ENCODE data around the gene DNAJC4. TPM values are rescaled to one million over a fixed set of nuclear protein-coding genes. Genes with fewer than 3 reads are reported as not detected.

DNAJC4 gene, protein sequence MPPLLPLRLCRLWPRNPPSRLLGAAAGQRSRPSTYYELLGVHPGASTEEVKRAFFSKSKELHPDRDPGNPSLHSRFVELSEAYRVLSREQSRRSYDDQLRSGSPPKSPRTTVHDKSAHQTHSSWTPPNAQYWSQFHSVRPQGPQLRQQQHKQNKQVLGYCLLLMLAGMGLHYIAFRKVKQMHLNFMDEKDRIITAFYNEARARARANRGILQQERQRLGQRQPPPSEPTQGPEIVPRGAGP
- 9.9 and 12.9 TPM in 2 replicates for total RNA-seq

DNA sequence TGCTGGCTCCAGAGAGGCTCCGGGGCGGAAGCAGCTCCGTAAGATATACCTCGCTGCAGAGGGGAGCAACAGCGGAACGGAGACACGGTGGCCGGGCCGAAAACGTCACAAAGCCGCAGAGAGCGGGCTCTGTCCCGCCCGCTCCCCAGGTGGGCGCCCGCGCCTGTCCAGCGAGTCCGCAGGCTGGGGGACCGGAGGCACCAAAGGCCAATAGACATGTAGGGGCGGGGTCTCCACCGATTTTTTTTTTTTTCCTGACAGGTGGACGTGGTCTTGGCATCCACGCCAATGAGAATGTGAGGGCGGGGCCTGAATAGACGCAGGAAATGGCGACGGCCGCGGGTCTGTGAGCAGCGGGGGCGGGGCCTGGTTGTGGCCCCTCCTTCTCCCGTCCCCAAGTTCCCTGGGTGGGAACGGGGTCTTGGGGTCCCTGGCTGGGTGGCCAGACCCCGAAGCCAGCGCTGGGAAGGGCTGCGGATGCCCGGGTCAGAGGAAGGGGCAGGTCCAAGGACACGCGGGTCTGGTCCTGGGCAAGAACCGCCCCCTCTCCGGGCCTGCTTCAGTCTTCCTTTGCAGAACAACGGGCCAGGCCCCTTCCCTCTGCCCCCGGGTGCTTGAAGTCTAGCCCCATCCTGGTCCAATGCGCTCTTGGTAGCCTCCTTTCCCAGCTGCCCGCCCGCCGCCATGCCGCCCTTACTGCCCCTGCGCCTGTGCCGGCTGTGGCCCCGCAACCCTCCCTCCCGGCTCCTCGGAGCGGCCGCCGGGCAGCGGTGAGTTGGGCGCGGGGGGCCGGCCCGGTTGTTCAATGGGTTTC, at the start of gene DNAJC4:
TSS of gene DNAJC4 (plus strand) at position 378 of the 814 bp plus-strand sequence. CDS start at position 685, 307 bp downstream.

DNA sequence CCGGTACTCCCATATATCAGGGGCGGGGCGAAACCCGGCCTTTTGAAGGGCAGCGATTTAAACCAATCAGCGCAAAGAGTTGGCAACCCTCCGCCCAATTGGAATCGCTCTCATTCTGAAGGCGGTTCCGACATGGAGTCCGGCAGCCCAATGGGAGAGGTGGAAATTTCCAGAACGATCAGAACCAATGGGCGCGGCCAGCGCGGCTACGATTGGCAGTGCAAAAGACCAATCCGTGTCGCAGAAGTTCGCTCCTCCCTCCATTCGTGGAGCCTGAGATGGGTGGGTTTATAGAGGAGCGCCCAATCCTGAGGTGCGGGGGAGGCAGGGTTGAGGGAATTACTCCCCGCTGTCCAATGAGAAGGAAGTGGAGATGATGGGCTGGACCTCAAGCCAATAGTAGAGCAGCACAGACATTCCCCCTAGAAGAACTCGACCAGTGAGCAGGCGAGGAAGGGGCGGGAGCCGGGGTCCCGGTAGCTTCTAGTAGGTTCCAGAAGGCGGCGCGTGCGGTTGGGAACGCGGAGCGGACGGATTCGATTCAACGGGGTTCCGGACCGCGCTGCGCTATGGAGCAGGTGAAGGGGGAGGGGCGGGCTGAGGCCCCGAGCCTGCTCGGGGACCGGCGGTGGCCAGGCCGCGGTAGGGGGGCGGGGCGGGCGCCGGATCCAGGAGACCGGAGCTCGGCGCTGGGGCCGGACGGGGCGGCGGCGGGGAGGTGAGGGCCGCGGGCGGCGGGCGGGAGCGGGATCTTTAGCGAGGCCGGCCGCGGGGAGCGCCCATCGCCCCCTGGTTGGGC, 44.5 kb upstream of the DNAJC4 start, which contains the start of gene STIP1:
TSS of gene STIP1 (plus strand) at position 479 of the 799 bp plus-strand sequence. CDS start at position 570, 91 bp downstream.

DNA sequence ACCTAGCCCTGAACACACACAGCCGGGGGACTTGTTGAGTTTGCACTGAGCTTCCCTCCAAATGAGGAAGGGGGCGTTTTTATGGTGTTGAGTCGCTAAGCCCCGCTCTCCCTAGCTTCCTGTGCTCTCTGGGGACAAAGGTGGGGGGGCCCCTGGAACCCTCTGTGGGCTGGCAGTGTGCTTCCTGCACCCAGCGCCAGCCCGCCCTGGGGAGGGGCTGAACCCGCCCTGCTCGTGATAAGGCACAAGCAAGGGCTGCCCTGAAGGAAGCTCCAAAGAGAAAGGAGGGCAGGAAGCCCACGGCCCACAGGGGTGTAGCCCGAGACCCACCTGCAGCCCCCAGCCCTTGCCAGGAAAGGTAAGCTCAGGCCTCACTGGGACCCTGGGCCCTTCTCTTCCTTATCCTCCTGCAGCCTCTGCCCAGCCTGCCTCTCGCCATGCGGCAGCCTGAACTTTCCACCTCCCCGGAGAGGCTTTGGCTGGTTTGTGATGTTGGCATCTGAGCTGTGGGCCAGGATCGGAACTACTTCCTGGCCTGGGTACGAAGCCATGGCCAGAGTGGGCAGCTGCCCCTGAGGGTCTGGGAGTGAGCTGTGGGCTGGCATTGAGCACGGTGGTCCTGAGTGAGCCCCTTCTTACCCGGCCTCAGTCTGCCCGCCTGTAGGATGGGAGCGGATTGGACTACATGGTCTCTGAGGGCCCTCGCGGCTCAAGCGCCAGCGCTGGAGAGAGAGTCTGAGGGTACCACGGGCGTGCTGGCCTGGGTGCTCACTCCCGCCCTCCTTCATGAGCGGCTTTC, 23.7 kb upstream of the DNAJC4 start, which contains the start of gene FERMT3:
TSS of gene FERMT3 (plus strand) at position 265 of the 799 bp plus-strand sequence. CDS start 644 bp downstream, outside the sequence.

DNA sequence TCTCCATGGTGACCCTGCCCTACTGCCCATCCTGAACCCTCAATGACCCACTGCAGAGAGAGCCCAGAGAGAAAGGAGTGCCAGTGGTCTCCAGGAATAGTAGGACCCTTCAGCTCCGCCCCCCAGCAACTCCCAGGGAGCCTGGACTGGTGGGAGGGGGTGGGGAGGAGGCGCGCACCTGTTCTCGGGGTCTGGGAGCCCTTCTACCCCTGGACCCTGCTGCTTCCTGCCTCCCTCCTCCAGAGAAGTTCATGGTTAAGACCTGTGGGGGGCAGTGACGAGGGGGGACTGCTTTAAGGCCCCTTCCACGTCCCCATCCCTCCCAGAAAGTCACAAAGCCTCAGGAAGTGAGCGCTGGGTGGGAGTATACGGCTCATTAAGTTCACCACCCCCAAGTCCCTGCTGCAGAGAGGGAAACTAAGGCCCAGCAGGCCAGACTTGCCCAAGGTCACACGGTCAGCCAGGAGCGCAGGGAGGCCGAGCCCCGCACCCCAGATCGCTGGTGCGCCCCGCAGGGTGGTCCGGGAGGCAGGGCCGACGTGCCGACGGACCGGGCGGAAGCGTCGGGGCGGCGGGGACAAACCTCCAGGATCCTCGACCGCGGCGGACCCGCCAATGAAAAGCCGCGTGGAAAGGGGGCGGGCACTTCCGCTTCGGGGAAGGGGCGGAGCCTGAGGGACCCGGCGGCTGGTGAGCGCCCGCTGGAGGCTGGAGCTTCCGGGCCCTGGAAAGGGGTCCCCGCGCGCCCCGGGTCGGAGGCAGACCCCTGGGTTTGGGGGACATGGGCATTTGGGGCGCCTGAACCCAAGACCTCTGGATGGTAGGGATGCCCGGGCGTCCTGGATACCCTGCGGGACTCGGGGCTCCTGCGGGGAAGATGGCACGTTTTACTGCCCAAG, 4.5 kb upstream of the DNAJC4 start, which contains the start of the genes NUDT22 and TRPT1:
TSS of gene NUDT22 (plus strand) at position 667 of the 899 bp plus-strand sequence. CDS start 379 bp downstream, outside the sequence.
TSS of gene TRPT1 (minus strand) at position 579 of the 899 bp plus-strand sequence. CDS start at position 253, 326 bp downstream.

DNA sequence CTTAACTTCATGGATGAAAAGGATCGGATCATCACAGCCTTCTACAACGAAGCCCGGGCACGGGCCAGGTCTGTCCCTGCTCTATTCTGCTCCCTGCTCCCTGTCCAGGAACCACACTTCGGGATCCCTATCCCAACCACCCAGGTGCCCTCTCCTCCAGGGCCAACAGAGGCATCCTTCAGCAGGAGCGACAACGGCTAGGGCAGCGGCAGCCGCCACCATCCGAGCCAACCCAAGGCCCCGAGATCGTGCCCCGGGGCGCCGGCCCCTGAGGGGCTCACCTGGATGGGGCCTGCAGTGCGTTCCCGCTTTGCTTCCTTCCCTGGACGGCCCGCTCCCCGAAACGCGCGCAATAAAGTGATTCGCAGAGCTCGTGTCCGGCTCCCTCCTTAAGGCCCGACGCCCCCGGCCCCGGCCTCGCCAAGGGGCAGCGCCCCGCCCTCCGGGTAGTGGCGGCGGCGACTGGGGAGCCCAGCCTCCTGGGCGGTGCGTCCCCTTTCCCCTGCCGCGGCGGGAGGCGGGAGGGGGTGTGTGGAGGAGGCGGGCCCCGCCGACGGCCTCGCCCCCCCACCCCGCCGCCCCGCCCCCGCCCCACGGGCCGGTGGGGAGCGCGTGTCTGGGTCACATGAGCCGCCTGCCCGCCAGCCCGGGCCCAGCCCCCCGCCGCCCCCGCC, 3.7 kb downstream of the DNAJC4 start, which contains the start of gene VEGFB:
TSS of gene VEGFB (plus strand) at position 672 of the 674 bp plus-strand sequence. CDS start 250 bp downstream, outside the sequence.

DNA sequence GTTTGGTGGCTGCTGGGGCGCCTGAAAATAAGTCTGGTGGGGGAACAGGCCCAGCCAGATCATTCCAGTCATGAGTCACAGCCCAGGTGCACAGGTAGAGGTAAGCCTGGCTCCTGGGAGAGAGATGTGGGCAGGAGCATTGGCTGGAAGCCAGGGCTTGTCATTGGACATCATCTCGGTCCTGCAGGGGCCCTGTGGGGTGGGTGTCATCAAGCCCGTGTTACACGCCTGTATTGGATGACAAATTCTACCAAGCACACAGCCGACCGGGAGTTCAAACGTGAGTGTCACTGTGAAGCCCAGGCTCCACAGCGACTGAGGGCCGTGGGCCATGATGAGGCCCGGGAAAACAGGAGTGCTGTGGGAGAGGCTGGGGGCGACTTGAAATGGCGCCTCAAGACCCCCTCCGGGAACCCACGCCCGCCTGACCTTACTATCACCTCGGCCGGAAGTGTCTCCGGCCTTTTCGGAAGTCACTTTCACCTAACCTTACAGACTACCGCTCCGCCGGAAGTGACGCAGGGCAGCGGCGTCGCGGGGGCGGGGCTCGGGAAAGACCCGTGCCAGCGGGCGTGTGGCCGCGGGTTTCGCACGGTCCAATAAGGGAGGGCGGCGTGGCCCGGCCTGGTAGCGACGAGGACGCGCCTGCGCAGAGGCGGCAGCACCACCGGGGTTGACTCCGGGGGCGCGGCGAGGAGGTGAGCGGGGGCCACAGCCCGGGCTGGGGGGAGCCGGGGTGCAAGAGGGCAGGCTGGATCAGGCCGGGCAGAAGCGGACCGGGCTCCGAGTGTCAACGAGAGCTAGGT, 10.3 kb downstream of the DNAJC4 start, which contains the start of gene FKBP2:
TSS of gene FKBP2 (plus strand) at position 661 of the 806 bp plus-strand sequence. CDS start 1,293 bp downstream, outside the sequence.

DNA sequence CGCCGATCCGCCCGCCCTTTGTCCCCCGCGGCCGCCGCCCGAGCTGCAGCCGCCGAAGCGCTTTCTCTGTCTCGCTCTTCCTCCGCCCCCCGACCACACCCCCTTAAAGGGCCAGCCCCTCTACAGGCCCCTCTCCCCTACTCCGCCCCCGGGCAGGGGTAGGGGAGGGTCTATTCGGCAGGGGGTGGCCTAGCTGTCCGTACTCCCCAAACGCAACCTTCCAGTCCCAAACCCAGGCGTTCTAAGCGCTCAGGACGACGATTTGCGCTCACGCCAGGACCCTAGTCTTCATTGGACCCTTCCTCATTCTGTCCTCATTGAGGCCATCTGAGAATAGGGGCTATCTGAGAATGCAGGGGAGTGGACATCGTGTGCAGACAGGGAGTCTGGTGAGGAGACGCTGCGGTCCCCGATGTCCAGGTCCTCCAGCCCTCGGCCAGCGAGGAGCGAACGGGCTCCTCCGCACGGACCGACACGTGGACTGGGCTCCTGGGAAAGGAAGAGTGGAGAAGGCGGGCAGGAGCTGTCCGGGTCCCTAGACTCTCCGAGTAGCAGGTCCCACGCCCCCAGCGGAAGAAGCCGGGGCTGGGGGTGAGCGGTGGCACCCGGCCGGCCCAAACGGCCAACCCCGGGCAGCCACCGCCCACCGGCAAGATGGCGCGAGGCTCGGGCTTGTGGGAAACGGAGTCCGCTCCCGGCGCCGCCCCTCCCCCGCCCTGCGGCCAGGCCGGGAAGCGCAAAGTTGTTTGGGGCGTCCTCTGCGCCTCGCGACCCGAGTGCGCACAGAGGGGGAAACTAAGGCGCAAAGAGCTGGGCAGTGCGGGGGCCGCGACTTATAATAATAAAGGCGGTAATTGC, 16.8 kb downstream of the DNAJC4 start, which contains the start of gene PPP1R14B:
TSS of gene PPP1R14B (minus strand) at position 73 of the 858 bp plus-strand sequence. CDS start 270 bp downstream, outside the sequence.

DNA sequence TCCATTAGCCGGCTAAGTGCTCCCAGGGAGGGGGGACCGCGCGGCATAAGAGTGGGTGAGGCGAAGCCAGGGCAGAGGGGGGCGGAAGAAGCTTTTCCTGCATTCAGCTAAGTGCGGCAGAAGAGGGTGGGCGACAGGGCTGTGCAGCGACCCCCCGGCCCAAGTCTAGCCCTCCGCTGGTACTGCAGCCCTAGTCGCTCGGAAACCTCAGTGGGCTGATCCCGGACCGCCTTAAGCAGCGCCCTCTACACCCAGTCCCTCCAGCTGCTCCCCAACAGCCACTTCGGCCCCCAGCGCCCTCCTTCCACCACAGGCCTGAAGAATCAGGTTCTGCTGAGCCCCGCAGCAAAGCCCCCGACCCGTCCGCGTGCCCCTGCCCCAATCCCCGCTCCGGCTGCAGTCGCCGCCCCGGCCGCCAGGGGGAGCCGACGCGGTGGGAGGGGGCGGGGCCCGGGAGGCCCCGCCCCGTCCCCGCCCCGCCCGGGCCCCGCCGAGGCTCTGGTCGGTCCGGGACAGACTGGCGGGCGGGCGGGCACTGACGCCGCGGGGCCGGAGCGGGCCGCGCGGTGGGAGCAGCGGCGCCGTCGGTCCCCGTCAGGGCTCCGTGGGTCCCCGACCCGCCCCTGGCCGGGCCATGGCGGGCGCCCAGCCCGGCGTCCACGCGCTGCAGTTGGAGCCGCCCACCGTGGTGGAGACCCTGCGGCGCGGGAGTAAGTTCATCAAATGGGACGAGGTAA, 20.8 kb downstream of the DNAJC4 start, which contains the start of gene PLCB3:
TSS of gene PLCB3 (plus strand) at position 515 of the 737 bp plus-strand sequence. CDS start at position 635, 120 bp downstream.

Other genes with a start within 250 kb of the DNAJC4 start
- 46.6 and 50.3 TPM in 2 replicates for gene OTUB1, start 244.1 kb upstream of the DNAJC4 start, total RNA-seq
- not detected in 2 replicates for gene FLRT1, start 194.6 kb upstream of the DNAJC4 start, total RNA-seq
- 18.3 and 34.4 TPM in 2 replicates for gene MACROD1, start 64.4 kb upstream of the DNAJC4 start, total RNA-seq
- gene STIP1, start 44.4 kb upstream of the DNAJC4 start, total RNA-seq: 135 and 189 TPM in 2 replicates
- 2.8 and 6.4 TPM in 2 replicates for gene FERMT3, start 23.8 kb upstream of the DNAJC4 start, total RNA-seq
- gene TRPT1, start 4.4 kb upstream of the DNAJC4 start, total RNA-seq: 18.3 and 24.8 TPM in 2 replicates
- gene NUDT22, start 4.3 kb upstream of the DNAJC4 start, total RNA-seq: 26.7 and 30.4 TPM in 2 replicates
- gene VEGFB, start 4.0 kb downstream of the DNAJC4 start, total RNA-seq: 18.5 and 20.9 TPM in 2 replicates
- 53.8 and 53.9 TPM in 2 replicates for gene FKBP2, start 10.5 kb downstream of the DNAJC4 start, total RNA-seq
- 207 and 216 TPM in 2 replicates for gene PPP1R14B, start 16.4 kb downstream of the DNAJC4 start, total RNA-seq
- 31.7 and 45.7 TPM in 2 replicates for gene PLCB3, start 21.0 kb downstream of the DNAJC4 start, total RNA-seq
- 39.1 and 60.1 TPM in 2 replicates for gene BAD, start 54.1 kb downstream of the DNAJC4 start, total RNA-seq
- gene GPR137, start 55.3 kb downstream of the DNAJC4 start, total RNA-seq: 6.5 and 17.1 TPM in 2 replicates
- gene KCNK4, start 60.8 kb downstream of the DNAJC4 start, total RNA-seq: 0.25 TPM in 1 of 2 replicates, not detected in the other
- 0.49 TPM in 1 of 2 replicates, not detected in the other for gene CATSPERZ, start 69.8 kb downstream of the DNAJC4 start, total RNA-seq
- 35.3 and 42.1 TPM in 2 replicates for gene ESRRA, start 75.0 kb downstream of the DNAJC4 start, total RNA-seq
- gene TRMT112, start 87.0 kb downstream of the DNAJC4 start, total RNA-seq: 174 and 263 TPM in 2 replicates
- gene PRDX5, start 87.6 kb downstream of the DNAJC4 start, total RNA-seq: 172 and 230 TPM in 2 replicates
- gene CCDC88B, start 109.7 kb downstream of the DNAJC4 start, total RNA-seq: 1.1 and 2.4 TPM in 2 replicates
- 27.2 and 44.3 TPM in 2 replicates for gene RPS6KA4, start 128.6 kb downstream of the DNAJC4 start, total RNA-seq

Measured in bladder microvascular endothelial cell (primary cell).